Inflammatory macrophage treated with lipopolysaccharide for 1 hour (primary cell): Measurements from ENCODE around the gene ACYP2.
"Not testable (repeated sequence)": the region's sequence is repeated elsewhere in the genome, so short reads cannot be mapped to it uniquely, and the experiment has no call there.

Experiments used
- DNase-seq, 2 donors: peaks; one replicate each; pipeline ENCODE4 v3.0.0-alpha.2; 2020 to 2022

The ACYP2 gene

GRCh38 chr2:54279385-54279784, 164.0 kb downstream of the ACYP2 start:
- no peak for DNase-seq

DNA sequence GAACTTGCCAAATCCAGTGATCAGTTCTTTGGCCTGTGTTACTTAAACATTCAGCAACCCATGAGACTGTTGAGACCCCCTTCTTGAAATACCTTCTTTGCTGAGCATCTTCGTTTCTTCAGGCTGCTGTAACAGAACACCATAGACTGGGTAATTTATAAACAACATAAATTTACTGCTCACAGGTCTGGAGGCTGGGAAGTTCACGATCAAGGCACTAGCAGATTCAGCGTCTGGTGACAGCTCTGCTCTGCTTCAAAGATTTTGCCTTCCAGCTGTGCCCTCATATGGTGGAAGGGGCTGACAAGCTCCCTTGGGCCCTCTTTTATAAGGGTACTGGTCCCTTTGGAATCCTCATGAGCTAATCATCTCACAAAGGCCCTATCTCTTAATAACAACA, 169.4 kb downstream of the ACYP2 start:
- no peak for DNase-seq

GRCh38 chr2:54285451-54285850, 170.0 kb downstream of the ACYP2 start:
- DNase-seq, result no peak

GRCh38 chr2:54287532-54287931, 172.1 kb downstream of the ACYP2 start:
- no peak for DNase-seq

DNA sequence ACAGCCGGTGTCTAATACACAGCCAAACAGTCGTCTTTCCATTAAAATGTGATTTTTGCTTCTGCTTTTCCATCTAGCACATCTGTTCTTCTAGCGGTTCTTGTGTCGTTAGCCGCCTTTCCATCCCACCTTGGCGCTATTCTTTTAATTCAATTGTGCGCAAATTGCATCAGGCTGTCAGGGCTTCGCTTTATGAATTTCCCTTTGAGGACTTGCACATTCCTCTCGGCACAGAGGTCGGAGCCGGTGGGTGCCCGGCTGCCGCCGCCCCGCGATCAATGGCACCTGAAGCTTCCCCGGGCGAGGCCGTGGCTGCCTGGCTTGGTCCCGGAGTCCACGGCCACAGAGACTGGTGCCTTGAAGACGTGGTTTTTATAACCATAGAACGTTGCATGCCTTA, 174.5 kb downstream of the ACYP2 start:
- no peak for DNase-seq

- DNase-seq, result no peak
These were observed 175.1 kb downstream of the ACYP2 start for GRCh38 chr2:54290356-54291025.

DNA sequence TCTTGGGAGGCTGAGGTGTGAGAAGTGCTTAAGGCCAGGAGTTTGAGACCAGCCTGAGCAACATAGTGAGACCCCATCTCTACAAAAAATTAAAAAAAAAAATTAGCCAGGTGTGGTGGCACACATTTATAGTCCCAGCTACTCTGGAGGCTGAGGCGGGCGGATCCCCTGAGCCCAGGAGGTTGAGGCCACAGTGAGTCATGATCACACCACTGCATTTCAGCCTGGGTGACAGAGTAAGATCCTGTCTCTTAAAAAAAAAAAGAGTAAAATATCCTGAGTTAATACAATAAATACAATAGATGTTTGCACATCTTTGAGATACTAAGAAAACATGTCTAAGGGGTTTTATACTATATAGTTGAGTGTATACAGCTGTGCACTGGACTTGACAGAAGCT, 179.2 kb downstream of the ACYP2 start:
- DNase-seq, result not testable (repeated sequence)

- no peak for DNase-seq
These were observed 180.5 kb downstream of the ACYP2 start for GRCh38 chr2:54295911-54296310.

DNA sequence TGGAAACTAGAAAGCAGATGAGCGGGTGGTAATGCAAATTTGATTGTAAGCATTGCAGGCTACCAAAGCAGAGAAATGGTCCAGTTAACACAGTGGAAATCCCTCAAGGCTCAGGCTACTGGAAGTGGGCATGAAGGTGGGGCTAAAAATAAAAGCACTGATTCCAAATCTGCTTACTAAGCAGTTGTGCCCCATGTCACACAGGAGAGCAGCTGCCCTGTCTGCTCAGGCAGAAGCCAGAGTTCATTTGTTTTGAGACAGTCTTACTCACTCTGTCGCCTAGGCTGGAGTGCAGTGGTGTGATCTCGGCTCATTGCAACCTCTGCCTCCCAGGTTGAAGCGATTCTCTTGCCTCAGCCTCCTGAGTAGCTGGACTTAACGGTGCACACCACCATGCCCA, 183.1 kb downstream of the ACYP2 start:
- no peak for DNase-seq

- no peak for DNase-seq
These were observed 188.2 kb downstream of the ACYP2 start for GRCh38 chr2:54303631-54304030.

- DNase-seq, result no peak
These were observed 191.1 kb downstream of the ACYP2 start for GRCh38 chr2:54306556-54306955.

DNA sequence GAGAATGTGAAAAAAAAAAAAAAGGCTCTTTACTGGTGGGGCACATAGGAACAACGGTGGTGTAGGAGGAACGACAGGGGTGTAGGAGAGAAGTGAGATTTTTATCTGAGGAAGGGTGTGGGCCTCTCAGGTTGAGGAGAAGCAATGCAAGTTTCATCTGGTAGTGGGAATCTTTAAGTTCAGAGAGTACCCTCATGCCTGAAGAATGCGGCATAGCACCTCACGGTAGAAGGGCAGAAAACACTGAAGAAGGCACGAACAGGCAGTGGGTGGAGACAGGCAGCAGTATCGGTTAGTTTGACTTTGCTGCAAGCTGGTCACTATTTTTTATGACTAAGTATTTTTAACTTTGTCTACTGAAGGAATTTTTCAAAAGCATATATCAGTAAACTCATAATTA, 192.8 kb downstream of the ACYP2 start:
- DNase-seq, result no peak

DNA sequence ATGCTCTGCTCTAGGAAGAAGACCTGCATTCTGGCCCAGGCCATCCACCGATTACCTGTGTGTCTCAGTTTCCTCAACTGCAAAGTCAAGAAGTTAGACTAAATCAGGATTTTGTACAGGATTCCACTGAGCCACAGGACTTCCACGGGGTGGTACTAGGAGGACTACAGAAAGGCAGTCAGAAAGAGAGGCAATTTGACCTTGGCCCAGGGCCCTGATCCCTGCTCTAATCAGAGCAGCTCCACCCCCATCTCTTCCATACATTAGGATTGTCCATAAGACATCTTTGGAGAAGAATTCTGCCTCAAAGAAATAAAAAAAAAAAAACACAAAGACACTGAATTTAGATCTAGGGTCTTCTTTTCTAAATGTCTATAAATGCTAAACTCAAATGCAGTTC, 193.4 kb downstream of the ACYP2 start:
- DNase-seq, result no peak

- DNase-seq, result no peak
These were observed 194.9 kb downstream of the ACYP2 start for GRCh38 chr2:54310311-54310710.

DNA sequence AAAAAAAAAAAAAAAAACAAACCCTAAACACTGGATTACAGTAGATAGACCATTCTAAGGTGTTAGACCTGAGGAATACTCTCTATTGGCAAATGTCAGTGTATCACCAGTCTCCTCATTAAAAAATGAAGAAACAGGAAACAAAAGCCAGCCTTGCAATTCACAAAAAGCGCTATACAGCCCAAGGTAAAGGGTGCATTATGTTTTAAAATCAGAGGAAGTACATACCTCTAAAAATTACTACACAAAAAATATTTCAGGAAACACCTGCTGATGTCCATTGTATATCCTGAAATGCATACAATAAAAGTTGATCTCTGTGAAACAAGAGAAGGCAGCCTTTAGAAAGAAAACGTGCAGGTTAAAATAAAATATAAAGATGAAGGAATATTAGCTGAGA, 195.5 kb downstream of the ACYP2 start:
- DNase-seq, result no peak

DNA sequence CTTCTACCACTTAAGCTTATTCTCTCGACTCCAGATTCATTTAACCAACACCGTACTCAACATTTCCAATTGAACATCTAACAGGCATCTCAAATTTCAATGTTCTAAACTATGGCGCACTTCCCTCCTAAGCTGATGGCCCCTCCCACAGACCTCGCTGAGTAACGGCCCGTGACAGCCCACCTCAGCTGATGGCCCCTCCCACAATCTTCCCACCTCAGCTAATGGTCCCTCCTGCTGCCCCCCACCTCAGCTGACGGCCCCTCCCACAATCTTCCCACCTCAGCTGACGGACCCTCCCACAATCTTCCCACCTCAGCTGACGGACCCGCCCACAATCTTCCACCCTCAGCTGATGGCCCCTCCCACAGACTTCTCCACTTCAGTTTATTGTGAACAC, 197.7 kb downstream of the ACYP2 start:
- DNase-seq, result no peak

DNA sequence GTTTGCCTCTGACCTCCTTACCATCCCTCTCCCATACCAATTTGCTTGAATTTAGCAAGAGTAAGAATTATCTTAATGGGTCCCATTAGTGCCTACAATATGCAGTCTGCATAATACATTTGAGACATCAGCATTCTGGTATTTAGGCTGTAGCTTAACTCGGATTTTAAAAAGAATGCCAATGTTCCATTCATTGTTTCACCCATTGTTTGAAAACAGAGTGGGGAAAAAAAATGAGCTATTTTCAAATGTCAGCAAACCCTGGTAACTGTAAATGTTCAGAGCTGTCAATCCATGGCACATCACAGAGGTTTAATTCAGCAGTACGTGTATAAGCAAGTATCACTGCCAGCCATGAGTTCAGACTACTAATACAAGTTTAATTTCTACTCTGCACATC, 202.6 kb downstream of the ACYP2 start:
- DNase-seq, result no peak

DNA sequence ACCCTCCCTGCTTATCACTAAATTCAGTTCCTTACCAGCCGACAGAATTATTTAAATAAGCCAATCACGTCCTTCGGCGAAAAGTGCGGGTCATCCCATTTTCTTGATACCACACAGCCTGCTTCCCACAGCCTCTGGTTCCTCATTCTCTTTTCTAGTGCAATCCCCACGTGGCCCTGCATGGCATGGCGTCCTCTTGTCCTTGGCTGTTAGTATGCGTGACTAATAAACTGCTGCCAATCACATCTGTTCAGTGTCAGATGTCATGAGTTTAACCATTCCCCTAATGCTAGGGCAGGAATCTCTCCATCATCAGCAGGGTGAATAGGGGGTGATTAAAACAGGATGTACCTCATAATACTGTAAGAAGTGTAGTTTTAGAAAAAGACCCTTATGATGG, 203.4 kb downstream of the ACYP2 start:
- DNase-seq, result no peak

- no peak for DNase-seq
These were observed 205.6 kb downstream of the ACYP2 start for GRCh38 chr2:54321047-54321446.

GRCh38 chr2:54324517-54324916, 209.1 kb downstream of the ACYP2 start:
- DNase-seq, result not testable (repeated sequence)

- no peak for DNase-seq
These were observed 209.7 kb downstream of the ACYP2 start for GRCh38 chr2:54325148-54325547.

GRCh38 chr2:54329482-54330161, 214.2 kb downstream of the ACYP2 start:
- no peak for DNase-seq

DNA sequence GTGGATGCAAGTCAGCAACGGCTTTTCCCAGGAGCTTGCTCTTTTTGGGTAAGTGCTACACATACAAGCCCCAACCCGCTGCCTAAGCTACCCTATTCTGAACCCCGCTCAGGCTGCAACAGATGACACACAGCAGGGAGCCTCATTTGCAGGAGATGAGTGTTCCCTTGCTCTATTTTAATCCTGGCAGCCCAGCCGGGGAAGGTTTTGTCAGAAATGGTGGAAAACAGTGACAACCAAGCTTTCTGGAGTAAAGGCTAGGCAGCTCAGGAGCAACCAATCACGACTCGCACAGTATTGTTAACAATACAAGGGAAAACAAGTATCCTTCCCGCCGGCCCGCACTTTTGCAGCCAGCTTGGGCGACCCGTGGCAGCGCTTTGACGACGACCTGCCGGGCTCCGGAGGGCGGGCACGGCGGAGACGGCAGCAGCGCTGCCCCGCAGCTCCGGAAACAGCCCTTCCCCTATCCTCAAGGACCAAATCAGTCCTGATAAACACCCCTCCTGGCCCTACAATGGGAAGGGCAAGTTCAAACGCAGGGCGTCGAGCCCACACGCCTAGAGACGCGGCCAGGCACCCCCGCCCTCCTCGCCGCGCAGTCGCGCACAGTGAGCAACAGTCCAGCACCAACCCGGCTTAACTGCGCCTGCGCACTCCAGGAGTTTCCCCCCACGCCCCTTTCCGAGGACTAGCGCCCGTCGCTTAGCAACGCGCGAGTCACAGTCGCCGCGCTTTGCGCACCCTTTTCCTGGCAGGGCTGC, 214.9 kb downstream of the ACYP2 start:
- DNase-seq, result peak; percentile 79 to 82
